ENCODE data around the gene CUL1.

CUL1 gene

DNA sequence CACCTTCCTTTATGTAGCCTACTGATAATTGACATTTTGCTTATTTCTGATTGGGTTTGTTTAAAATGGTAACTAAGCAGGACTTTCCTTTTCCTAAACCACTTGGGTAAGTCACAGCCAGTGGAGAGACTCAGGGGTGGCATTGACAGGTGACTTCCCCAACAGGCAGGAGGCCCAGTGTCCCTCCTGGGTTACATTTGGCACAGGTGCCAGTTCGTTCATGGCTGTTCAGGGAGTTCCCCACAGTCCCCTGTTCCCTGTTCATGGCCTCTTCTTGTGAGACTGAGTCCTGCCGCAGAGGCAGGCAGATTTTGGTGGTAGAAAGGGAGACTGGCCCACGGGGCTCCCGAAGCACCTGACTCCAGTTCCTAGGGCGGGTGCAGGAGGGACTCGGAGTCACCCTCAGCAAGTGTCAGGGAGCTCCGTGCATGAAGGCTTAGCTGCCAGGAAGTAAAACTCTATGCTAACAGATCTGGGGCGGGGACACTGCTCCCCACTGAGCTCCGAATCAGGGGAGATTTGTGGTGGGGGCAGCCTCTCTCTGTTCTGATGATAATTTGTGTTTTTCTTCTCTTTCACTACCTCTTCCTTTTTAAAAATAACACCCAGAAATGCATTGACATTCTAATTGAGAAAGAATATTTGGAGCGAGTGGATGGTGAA, 101.3 kb downstream of the CUL1 start:
- in situ Hi-C loops (cut with HindIII; ENCODE audit: low sequenced_read_pairs), result no loop called here

DNA sequence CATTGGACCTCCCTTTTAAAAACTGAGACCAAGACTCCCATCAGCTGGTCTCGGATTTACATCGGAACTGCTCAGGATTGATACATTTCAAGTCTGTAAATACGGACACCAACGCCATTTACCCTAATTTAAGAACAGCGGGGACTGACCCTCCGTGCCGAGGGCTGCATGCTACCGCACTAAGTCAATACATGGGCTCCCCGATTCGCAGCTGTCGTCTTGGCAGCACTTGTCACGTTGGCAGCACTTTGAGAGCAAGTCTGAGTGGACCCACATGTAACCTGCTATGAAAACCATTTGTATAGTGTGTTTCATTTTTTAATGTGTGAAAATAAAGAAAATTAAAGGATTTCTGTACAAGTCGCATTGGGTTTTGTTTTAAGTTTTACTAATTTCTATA, 102.0 kb downstream of the CUL1 start:
- in situ Hi-C loops (cut with HindIII; ENCODE audit: low sequenced_read_pairs), result no loop called here

DNA sequence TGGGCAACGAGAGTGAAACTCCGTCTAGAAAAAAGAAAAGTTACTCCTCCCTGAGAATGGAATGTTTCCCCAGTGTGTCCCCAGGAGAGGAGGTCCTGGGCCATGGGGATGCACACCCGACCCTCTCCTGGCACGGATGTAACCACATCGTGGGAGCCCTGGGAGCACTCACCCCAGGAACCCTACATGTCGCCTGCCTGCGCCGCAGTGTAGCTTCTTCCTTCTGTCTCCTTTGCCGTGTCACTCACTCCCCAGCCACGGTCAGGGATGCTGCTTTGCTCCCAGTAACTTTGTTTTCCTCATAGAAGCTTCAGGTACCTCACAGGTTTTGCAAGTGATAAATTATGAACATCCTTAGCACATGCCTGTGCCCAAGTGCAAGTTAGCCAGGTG, 103.4 kb downstream of the CUL1 start:
- in situ Hi-C loops (cut with HindIII; ENCODE audit: low sequenced_read_pairs), result no loop called here

DNA sequence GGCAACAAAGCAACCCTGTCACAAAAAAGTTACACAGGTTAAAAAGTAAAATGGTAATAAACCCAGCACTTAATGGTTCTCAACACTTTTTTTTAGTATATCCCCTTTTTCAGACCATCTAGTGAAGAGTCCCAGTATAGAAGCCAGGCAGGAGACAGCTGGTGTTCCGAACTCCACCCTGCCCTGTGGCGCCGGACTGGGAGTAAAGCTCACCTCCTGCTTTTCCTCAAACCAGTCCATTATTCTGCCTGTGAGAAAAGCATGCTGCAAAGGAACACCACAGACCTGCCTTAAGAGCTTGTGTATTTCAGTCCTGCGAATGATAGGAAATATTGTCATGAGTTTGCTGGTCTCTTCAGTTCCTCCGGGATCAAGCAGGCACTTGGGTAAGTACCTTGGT, 104.4 kb downstream of the CUL1 start:
- in situ Hi-C loops (cut with HindIII; ENCODE audit: low sequenced_read_pairs), result no loop called here

DNA sequence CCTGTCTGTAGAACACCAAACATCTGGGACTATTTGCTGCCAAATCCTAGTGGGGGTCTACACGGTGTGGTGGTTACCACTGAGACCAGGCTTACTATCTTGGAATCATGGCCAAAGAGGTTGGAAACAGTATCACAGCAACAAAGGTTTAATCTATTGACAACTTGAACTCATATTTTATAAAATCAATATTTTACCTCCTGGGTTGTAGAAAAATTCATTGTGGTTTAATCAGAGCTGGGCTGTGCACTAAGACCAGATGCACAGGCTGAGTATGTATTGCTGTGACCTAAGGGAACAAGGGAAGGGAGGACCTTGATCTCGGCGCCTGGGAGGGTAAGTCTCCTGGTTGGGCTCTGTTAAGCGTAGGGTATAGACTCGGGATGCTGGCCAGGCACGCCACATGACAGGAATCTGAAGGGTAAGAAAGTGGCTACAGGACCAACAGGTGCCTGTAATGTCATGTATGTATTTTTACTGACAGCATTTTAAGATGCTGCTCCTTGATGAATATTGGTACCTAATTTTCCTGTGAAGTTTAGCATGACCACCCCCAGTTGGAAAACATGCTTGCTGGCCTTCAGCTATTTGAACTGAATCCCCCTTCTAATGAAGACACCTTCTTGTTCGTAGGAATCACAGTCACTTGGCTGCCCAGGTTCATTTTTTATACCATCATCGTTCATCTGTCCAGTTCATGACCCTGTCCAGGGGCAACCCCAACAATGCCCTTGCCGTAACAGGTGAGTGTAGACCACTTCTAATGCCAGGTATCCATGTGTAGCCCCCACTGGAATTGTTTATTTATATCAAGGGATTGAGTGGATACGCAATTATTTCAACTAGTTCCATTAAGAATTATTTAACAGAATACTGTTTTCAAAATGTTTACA, 105.9 kb downstream of the CUL1 start:
- in situ Hi-C loops (cut with HindIII; ENCODE audit: low sequenced_read_pairs), result no loop called here

DNA sequence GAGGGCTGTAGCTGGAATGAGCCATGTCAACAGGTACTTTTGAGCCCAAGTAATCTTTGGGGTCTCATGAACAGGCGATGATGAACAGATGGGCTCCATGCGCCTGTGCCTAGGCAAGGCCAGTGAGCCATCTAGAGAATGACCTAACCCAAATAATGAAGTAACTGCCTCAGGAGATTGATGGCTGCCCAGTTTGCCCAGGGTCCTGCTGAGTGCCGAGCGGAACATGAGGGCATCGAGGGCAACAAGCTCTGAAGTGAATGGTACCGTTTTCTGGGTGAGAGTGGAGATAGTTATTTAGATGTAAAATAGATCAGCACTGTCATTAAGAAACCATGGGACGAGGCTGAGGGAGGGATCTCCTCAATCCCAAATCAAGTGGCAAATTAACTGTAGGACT, 107.5 kb downstream of the CUL1 start:
- in situ Hi-C loops (cut with HindIII; ENCODE audit: low sequenced_read_pairs), result no loop called here

DNA sequence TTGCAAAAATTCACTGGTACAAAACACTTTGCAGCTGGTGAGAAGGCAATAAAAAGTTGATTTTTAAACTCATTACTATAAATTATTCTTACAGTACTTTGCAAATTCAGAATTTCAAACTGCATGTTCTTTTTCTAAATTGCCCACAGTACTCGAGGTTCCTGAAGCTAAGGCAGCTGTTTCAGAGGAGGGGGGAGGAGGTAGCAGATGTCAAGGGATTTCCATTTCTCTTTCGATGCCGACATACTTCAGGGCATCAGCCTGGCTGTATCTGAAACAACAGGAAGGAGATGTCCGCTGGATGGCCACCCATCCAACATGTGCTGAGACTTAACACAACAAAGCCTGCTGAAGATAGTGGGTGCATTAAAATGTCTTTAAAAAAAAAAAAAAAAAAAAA, 108.7 kb downstream of the CUL1 start:
- in situ Hi-C loops (cut with HindIII; ENCODE audit: low sequenced_read_pairs), result no loop called here

DNA sequence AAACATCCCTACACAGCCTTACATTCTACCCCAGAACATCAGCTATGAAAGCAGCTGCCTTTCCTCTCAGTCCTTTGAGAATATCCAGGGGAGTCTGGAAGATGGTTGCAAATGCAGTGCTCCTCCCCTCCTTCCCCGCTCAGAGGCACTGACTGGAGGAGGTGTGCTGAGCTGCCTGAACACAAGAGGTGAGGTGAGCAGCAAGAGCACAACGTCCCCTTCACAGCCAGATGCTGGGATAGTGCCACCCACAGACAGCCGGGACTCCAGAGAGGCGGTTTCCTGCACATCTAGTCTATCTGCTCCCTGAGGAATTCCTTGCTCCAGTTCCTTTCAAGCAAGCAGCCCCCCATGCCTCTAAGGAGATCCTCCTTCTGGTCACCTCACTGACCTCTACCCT, 111.2 kb downstream of the CUL1 start:
- in situ Hi-C loops (cut with HindIII; ENCODE audit: low sequenced_read_pairs), result no loop called here

DNA sequence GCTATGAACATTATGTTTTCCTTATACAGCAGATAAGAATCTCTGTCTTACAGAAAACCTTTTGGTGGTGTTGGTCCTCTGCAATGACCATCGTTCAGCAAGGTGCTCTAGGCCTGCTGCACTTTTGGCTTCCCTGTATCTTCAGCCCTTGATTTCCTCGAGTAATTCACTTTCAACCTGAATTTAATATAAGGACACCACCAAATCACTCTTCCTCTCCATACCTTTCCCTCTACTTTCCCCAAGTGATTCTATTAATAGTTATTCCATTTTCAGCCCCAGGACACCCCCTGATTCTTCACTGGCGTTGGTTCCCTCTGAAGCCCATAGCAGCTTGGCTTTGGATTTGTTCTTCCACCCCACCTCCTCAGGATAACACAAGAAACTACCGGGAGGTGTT, 113.2 kb downstream of the CUL1 start:
- in situ Hi-C loops (cut with HindIII; ENCODE audit: low sequenced_read_pairs), result no loop called here

DNA sequence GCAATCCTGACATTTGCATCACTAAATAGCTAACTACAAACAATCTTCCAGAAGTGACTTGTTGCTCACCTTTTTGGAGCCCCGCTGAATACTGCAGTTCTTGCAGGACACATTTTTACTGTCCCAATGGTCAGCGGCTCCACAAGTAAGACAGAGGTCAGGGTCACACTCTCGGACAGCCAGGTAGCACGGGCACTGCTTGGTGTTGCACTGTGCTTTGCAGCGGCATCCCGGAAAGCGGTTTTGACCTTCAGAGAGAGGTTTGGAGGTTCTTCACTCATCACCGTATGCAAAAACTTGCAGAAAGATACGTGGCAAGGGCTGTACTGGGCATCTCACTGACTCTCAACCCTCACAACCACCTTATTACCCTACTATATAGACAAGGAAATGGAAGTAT, 115.2 kb downstream of the CUL1 start:
- in situ Hi-C loops (cut with HindIII; ENCODE audit: low sequenced_read_pairs), result no loop called here

DNA sequence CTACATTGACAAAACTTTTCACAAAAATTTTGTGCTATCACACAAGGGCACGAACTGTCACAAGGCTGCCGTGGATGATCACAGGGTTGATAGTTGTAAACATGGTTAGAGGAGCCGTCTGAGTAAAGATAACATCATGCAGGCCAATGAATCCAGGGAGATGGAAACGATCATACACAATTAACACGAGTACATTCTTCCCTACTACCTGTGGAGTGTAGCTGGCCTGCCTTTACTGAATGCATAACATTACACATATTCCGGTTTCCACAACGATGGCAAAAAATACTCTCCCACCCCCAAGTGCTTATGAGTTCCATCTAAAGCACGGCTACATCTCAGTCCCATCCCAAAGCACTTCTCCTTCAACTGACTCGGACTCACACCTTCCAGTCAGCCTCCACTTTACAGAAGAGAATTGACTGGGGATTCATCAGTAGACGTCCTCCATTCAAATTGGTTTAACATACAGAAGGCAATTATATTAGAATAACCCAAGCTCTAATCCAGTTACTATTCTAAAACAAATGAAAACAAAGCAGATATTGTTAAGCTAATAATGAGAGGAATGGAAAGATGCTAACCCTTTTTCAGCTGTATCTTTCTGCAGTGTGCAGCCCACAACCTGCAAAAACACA, 116.3 kb downstream of the CUL1 start:
- in situ Hi-C loops (cut with HindIII; ENCODE audit: low sequenced_read_pairs), result no loop called here

DNA sequence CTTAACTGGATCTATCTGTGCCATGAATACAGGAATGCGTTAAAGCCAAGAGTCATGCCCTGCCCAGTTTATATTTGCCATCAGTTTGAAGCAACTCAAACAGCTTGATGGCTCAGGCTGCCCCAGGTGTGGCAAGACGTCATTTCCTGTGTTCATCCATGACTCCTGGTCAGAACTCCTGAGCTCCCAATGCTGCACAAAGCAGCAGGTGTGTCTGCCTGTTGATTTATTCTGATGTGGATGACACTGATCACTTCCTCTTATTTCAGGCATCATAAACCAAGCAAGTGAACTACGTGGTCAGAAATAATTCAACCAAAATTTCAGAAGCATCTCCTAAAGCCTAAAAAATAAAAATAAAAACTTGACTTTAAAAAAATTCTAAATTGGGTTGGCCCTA, 116.9 kb downstream of the CUL1 start:
- in situ Hi-C loops (cut with HindIII; ENCODE audit: low sequenced_read_pairs), result no loop called here

DNA sequence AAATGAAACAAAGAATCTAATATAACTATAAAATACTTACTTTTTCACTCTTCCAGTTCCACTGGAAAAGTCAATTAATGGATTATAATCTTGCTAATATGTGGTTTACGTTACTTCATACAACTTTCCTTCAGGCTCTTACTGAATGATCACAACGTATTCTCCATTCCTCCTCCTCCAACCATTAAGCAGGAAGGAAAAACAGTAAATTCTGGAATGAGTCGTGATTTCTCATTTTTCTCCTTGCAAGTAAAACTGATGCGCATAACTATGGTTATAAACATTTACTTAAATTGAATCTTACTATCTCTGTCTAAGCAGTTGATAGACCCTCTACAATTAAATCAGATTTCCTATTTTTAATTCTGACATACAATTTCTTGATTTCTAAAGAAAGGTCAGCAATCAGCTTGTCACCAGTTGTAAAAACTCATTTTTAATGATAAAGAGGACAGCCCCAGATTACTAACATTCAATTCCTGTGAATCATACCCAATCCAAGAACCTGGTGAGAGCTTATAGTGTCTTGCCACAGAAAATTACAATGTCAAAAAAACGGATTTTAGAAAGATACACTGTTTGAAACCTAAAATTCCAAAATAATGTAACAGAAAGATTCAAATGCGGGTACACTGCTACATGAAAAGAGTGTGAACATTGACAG, 121.1 kb downstream of the CUL1 start:
- in situ Hi-C loops (cut with HindIII; ENCODE audit: low sequenced_read_pairs), result no loop called here

DNA sequence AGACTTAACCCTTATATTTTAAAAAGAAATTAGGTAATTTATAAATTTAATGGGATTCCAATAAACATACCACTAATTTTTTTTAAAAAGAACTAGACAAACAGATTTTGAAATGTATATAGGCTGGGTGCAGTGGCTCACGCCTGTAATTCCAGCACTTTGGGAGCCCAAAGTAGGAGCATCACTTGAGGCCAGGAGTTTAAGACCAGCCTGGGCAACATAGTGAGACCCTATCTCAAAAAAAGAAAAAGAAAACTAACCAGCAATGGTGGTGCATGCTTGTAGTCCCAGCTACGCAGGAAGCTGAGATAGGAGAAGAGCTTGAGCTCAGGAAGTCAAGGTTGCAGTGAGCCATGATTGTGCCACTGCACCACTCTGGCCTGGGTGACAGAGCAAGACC, 122.7 kb downstream of the CUL1 start:
- in situ Hi-C loops (cut with HindIII; ENCODE audit: low sequenced_read_pairs), result no loop called here

DNA sequence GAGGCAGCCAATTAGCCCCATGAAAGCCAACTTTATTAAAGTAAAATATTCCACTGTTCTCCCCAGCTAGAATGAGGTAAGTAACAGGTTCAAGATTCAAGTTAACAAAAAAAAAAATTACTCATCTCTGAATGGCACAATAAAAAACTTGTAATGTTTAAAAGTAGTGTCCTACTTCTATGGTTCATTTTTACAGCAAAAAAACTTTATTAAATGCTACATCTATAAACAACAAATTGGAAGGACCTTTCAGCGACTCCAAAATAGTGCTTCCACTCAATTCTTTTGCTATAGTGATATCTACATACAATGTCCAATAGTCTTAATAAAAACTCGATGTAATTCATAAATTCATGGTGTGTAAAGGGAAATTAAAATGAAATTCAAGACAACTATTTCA, 126.2 kb downstream of the CUL1 start:
- in situ Hi-C loops (cut with HindIII; ENCODE audit: low sequenced_read_pairs), result no loop called here

DNA sequence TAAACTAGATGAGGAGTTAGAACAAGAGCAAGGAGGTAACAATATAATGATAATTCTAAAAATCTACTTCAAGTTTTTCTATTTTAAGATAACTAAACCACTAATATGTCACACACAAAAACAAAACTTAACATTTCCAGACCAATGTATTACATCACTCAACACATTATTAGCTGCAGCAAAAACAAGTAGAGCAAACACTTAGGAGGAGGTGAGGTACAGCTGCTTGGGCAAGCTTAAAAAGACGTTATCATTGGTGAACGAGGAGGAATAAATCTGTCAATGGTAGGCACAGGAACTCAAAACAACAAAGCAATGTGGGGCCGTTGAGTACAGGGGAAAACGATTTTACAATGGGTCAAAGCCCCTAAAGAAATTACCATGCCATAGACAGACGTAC, 126.6 kb downstream of the CUL1 start:
- in situ Hi-C loops (cut with HindIII; ENCODE audit: low sequenced_read_pairs), result no loop called here

DNA sequence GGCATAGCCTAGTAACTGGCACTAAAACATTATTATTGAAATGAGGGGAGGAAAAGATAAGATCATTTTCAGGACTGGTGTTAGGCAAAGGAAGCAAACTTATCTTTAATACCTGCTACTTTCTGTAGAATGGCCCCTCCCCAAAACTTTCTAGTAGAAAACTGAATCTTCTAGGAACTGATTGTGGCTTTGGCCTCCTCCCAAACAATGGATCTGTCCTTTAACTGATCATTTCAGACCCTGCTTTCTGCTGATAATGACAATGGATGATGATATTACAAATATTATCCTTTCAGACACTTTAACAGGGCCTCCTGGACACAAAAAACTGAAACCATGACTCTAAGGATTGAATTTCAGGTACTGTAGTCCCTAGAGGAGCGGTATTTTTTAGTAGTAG, 130.3 kb downstream of the CUL1 start:
- in situ Hi-C loops (cut with HindIII; ENCODE audit: low sequenced_read_pairs), result no loop called here

DNA sequence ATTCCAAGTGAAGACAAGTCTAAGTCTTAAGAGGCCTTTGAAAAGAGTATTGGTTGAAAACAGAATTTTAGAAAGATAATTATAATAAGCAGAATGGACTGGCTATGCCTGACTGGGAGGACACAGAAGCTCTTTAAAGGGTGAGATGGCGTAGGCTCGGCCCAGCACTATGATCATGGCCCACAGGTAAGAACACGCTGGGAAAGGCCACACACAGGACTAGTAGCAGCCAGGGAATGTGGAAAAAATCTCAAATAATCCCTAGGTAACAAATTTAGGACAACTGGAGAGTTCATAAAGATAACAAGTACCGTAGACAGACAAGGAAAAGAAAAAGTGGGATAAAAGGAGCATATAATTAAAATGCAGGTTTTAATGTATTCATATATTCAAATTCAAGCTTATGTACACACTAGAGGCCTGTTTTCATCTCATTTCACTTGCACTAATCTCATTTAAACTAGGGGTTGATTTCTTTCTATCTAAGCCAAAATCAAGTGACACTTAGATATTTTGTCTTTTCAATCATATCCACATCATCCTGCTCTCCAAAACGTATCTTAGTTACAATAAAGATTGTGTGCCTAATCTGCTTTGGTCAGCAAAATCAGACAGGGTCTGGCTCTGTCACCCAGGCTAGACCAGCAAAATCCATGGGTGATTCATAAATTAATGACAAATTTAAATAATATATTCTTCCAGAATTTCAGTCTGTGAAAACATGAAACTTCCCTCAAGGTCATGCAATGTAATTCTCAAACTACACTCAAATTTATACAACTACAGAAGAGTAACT, 132.4 kb downstream of the CUL1 start:
- in situ Hi-C loops (cut with HindIII; ENCODE audit: low sequenced_read_pairs), result no loop called here

DNA sequence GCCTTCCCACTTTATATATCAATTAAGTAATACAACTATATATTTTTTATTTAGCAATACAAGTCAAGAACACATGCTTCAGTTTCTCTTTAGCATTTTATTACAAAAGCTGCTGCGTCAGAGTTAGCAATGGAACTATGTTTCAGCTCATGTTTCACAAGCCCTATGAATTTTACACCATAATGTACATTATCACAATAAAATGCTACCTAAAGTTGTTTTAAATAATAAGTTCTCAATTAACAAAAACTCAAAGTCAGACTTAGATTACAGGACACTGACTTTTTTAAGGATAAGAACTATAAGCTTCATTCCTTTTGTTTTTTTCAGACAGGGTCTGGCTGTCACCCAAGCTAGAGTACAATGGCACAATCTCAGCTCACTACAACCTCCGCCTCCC, 133.1 kb downstream of the CUL1 start:
- in situ Hi-C loops (cut with HindIII; ENCODE audit: low sequenced_read_pairs), result no loop called here

DNA sequence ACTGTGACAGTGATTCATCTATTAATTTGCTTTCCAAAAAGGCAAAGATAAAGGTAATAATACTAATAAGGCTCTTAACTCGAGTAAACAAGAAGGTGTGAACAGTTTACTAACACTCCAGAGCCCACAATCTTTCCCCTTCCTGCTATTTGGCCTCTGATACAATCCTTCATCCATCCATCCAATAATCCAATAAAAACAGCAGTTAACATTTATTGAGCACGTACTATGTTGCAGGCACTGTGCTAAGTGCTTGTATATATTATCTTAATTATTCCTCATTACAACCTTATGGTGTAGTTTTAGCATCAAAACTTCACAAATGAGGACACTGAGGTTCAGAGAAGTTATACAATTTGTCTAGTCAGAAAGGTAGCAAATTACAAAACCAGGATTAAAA, 135.9 kb downstream of the CUL1 start:
- in situ Hi-C loops (cut with HindIII; ENCODE audit: low sequenced_read_pairs), result no loop called here

DNA sequence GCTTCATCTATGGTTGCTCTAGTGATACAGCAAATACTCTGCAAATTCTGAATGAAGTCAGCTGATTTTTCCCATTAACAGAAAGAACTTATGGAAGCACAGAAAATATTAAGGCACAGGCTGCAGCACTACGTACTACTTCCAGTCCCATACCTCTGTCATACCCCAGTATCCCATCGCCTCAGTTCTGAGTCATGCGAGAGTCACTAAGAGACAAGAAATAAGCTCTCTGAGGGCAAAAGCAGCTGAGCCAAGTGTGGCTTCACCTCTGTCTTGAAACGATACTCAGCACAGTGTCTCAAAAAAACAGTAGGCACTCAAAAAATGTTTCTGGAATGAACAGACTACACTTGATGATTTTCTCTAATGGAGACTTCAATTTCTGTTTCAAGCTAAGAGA, 137.2 kb downstream of the CUL1 start:
- in situ Hi-C loops (cut with HindIII; ENCODE audit: low sequenced_read_pairs), result no loop called here

Data from endothelial cell of hepatic sinusoid (primary cell).